ENCODE data around the gene SLC25A29.
"Not testable (repeated sequence)": the region's sequence is repeated elsewhere in the genome, so short reads cannot be mapped to it uniquely, and the experiment has no call there.

SLC25A29 gene, protein sequence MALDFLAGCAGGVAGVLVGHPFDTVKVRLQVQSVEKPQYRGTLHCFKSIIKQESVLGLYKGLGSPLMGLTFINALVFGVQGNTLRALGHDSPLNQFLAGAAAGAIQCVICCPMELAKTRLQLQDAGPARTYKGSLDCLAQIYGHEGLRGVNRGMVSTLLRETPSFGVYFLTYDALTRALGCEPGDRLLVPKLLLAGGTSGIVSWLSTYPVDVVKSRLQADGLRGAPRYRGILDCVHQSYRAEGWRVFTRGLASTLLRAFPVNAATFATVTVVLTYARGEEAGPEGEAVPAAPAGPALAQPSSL

DNA sequence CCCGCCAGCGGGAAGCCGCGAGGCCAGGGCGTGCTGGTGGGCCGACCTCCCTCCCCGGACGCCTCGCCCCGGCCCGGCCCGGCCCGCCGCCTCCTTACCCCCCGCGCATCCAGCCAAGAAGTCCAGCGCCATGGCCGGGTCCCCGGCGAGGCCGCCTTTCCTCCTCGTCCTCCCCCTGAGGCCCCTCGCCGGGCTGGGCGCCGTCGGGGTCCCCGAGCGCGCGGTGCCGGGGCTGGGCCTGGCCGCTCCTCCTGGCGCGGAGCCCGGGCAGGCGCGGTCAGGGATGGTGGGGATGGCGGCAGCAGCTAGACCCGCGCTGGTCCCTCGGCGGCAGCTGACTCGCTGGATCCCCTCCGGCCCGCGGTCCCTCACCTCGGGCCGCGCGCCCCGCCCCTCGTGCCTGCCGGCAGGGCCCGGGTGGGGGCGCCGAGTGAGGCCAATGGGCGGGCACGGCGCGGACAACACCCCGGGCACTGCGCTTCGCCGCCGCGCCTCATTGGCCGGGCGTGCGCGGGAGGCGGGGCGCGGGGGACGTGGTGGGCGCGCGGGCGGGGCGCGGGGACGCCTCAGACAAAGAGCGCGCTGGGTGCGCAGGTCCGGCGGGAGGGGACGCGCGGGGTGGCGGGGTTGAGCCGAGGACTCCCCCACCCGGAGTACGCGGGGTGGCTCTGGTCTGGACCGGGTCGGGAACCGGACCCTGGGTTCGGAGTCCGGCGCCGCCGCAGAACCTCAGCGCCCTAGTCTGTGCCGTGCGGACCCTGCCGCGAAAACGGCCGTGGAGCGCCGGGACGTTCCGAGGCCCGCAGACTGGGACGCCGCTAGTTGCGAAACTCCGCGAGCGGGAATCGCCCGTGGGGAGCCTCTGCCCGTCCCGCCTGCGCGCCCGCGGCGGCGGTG, at the start of gene SLC25A29:
Gene SLC25A29 (minus strand): TSS at position 344 of the 897 bp plus-strand sequence. CDS start 212 bp downstream, at position 132.
- peak; percentile 82 for DNase-seq

GRCh38 chr14:100350986-100351385, 44.7 kb upstream of the SLC25A29 start:
- no peak for DNase-seq

- DNase-seq = no peak
Measured at GRCh38 chr14:100350276-100350926, 44.2 kb upstream of the SLC25A29 start.

DNA sequence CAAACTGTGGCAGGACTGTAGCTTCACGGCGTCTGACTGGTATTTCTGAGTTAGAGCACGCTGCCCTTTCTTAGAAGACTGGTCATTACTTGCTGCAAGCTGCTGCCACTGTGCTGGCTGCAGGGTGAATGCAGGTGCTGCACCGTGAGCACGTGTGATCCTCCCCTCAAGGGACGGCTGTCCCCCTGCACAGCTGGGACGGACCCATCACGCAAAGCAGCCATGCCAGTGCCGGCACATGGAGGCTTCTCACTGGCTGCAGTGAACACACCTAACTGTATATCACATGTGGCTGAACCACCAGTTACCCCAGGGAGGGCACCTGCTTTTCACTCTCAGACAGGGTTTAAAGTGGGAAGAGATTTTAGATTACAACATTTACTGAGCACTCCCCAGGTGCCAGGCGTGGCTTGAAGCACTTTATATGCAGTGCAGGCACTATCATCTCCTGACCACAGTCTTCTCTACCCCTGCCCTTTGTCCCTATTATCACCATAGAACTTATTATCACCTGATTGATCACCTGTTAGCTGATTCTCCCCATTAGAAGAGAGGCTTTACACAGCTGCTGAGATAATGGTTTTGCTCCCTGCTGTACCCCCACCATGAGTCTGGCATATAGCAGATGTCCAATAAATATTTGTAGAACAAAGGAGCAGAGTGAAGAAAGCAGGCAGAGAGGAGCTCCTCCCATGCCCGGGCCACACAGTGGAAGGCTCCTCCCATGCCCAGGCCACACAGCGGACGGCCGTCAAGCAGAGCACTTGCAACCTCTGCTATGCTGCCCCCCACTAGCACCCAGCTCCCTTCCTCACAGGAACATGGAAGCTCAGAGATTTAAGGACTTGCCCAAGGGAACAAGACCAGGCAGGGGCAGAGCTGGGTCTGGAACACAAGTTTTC, 42.8 kb upstream of the SLC25A29 start:
- DNase-seq = no peak

DNA sequence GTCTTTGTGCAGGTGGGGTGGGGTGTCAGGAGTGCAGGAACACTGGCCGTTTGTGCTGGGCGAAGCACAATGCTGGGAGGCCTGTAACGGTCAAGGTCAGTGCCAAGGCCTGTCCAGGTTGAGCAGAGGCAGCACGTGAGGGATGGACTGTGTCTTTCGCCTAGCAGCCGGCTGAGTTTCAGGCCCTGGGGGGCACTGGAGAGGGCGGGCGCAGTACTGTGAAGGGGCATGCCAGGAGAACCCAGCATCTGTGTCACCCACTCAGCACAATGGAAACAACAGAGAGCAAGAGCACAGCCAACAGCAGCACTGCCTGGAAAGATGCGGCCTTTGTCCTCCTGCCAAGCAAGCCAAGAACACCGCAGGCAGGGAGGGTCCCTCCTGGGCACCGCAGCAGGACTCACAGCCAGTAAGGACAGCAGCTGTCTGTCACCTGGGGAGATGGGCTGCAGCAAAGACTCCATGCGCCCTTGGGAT, 42.0 kb upstream of the SLC25A29 start:
- DNase-seq = no peak

- DNase-seq = no peak
Measured at GRCh38 chr14:100346306-100347091, 40.3 kb upstream of the SLC25A29 start.

DNA sequence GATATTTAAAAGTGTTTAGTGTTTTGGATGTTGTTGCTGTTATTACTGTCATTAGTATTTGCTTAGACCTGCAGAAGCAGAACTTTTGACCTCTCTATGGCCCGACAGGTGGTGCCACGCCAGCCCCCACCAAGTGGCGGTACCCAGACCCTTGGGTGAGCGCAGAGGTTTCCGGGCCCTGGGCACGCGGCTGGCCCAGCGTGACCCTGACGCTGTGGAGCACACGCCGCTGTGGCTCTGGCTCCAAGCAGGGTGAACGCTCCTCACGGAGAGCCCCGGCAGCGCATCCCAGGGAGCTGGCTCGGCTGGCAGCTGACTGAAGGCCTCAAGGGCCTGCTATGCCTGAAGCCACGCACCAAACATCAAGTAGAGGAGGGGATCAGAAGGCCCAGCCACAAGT, 39.5 kb upstream of the SLC25A29 start:
- no peak for DNase-seq

GRCh38 chr14:100344657-100345056, 38.4 kb upstream of the SLC25A29 start:
- not testable (repeated sequence) for DNase-seq

GRCh38 chr14:100342826-100343225, 36.6 kb upstream of the SLC25A29 start:
- DNase-seq = not testable (repeated sequence)

GRCh38 chr14:100342195-100342594, 36.0 kb upstream of the SLC25A29 start:
- DNase-seq = no peak

GRCh38 chr14:100341301-100342031, 35.2 kb upstream of the SLC25A29 start:
- DNase-seq = no peak

GRCh38 chr14:100340423-100340813, 34.2 kb upstream of the SLC25A29 start:
- DNase-seq = no peak

GRCh38 chr14:100339766-100340422, 33.6 kb upstream of the SLC25A29 start:
- no peak for DNase-seq

GRCh38 chr14:100336618-100337530, 30.6 kb upstream of the SLC25A29 start:
- peak; percentile 4 for DNase-seq

DNA sequence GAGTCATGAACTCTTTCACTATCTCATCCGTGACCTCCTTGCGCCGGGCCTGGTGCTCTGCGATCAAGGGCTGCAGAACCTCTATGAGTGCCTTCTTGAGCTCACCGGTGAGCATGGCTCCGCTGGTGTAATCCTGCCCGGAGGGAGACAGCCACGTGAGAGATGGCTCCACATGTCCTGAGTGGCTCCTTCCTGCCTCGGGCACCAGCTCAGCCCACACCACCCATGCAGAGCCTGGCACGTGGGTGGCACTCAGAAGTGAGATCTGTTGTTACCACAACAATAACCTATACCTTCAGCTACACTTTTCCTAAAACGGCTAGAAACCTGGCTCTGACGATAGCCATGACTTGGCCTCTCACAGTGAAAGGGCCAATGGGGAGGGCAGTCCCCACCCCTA, 28.7 kb upstream of the SLC25A29 start:
- DNase-seq = no peak

DNA sequence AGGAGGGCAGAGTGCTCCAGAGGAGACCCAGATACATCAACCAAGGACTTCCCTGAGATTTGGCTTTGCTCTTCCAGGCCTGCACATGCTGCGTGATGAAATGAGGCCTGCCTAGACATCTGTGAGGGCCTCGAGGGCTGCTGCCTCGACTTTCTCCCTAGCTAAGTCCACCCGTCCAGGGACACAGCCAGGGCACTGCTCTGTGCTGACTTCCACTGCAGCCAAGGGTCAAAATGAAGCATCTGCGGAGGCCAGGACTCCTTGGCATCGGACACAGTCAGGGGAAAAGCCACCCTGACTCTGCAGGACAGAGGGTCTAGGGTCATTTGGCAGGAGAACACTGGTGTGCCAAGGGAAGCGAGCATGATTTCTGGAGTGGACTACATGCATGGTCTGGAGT, 27.6 kb upstream of the SLC25A29 start:
- DNase-seq = no peak

- no peak for DNase-seq
Measured at GRCh38 chr14:100333311-100333710, 27.1 kb upstream of the SLC25A29 start.

- DNase-seq = no peak
Measured at GRCh38 chr14:100332797-100333196, 26.6 kb upstream of the SLC25A29 start.

DNA sequence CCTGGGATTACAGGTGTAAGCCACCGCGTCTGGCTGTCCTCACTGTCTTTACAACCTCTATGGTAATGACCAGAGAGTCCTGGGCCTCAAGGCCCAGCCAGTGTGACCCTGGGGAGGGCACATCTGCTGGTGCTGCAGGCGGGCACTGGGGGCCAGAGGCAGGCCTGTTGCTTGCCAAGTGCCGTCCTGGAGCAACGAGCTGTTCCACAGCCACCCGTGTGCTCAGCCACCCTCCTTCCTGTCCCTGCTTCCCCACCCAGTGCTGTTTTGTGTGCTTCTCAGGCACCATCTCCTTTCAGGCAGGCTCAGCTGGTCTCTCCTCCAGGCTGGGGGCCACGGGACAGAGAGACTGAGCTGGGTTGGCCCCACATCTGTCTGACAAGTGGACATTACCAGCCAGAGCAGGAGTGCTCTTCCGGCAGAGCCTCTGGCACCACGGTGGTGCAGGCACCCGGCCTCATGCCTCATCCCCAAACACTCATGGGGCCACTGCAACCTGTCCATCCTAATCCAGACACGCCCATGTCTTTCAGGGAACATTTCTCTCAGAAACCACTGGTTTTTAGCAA, 25.9 kb upstream of the SLC25A29 start:
- no peak for DNase-seq
